ENCODE results near the gene DDX46. TPM values are rescaled to one million over a fixed set of nuclear protein-coding genes. Genes with fewer than 3 reads are reported as not detected.
"Not testable (repeated sequence)": the region's sequence is repeated elsewhere in the genome, so short reads cannot be mapped to it uniquely, and the experiment has no call there.

The DDX46 gene
- total RNA-seq, 2 experiments from 2014 or later: 35.5 to 35.8 TPM

DNA sequence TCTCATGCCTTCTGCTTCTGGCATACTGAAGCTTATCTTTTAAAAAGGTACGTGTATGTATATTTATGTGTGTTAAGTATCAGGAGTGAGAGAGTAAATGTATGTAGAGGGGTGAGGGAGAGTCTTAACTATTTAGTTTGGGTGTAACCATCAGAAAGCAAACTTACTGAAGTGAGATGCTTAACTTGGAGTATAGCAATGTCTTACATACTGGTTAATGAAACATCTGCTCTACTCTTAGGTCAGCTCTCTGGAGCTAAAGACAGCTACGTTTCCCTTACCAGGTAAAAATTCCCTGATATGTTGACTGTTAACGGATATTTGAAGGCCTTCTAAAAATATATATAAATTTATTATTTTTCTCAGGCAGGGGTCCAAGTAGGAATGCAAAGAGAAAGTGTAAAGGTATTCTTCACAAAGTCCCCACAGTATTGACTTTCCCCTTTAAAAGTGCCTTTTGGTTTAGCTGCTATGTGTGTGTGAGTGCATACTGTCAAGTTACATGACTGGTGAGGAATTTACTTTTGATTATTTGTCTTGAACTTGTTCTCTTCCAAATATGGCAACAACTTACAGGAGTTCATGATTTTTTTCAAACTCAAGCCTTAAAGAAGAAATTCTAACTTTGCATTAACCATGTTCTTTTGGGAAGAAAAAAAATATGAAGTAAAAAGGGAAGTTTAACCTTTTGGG is 74.9 kb downstream of the DDX46 start:
- Histone ChIP-seq H3K27me3 (ENCODE audit: control insufficient read depth in 1 of 2, insufficient read depth in 2 of 2, low read length in 2 of 2) (no peaks in the 10 kb centered on the region), H3K27ac (ENCODE audit: low read depth in 1 of 2, low read length in 2 of 2) (no peak overlapping the region), H3K36me3 (ENCODE audit: insufficient read depth, low read length) (peaks cover 41% of the 10 kb centered on the region), H3K4me1 (ENCODE audit: insufficient read depth, low read length) (no peaks in the 10 kb centered on the region), H3K9me3 (ENCODE audit: control insufficient read depth in 1 of 2, insufficient read depth in 1 of 2, low read length in 2 of 2) (no peaks in the 10 kb centered on the region), H3K4me3 (ENCODE audit: low read length) (no peak overlapping the region)
- Mint-ChIP-seq H3K27ac (no peak overlapping the region), H3K4me3 (no peak overlapping the region), H3K9me3 (no peaks in the 10 kb centered on the region), H3K27me3 (no peaks in the 10 kb centered on the region), H3K36me3 (ENCODE audit: low read depth) (peaks cover 37% of the 10 kb centered on the region), H3K4me1 (ENCODE audit: low read depth) (no peaks in the 10 kb centered on the region)
- ATAC-seq (ENCODE audit: poor library complexity): no peak
- CTCF ChIA-PET: no interaction called here
- TF ChIP-seq, protein P1, sequence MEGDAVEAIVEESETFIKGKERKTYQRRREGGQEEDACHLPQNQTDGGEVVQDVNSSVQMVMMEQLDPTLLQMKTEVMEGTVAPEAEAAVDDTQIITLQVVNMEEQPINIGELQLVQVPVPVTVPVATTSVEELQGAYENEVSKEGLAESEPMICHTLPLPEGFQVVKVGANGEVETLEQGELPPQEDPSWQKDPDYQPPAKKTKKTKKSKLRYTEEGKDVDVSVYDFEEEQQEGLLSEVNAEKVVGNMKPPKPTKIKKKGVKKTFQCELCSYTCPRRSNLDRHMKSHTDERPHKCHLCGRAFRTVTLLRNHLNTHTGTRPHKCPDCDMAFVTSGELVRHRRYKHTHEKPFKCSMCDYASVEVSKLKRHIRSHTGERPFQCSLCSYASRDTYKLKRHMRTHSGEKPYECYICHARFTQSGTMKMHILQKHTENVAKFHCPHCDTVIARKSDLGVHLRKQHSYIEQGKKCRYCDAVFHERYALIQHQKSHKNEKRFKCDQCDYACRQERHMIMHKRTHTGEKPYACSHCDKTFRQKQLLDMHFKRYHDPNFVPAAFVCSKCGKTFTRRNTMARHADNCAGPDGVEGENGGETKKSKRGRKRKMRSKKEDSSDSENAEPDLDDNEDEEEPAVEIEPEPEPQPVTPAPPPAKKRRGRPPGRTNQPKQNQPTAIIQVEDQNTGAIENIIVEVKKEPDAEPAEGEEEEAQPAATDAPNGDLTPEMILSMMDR (IDR thresholded peaks at IDR 0.05): no peak
- intact Hi-C loops (cut with DNase I, micrococcal nuclease): no loop called here
- DNase-seq: no peak
- POLR2A ChIA-PET: interaction anchor here (0.6 to 1.6 kb wide), 2 partner anchors 71 to 1485 kb away, joined by 3 to 4 read pairs; no protein-coding TSS in a partner anchor

DNA sequence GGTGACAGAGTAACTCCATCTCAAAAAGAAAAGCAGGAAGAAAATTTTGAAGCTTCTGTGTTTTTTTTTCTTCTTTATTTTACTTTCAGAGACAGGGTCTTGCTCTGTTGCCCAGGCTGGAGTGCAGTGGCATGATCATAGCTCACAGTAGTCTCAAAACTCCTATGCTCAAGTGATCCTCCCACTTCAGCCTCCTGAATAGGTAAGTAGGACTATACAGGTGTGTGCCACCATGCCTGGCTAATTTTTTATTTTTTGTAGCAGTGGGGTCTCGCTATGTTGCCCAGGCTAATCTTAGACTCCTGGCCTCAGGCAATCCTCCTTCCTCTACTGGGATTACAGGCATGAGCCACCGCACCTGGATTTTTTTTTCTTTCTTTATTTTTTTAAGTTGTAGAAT is 77.0 kb downstream of the DDX46 start:
- Mint-ChIP-seq H3K27ac (no peak overlapping the region), H3K36me3 (ENCODE audit: low read depth) (peaks cover 43% of the 10 kb centered on the region), H3K27me3 (no peaks in the 10 kb centered on the region), H3K4me1 (ENCODE audit: low read depth) (no peaks in the 10 kb centered on the region), H3K9me3 (no peaks in the 10 kb centered on the region), H3K4me3 (no peak overlapping the region)
- H3K4me3 ChIP-seq (ENCODE audit: low read length): no peak overlapping the region
- no peak overlapping the region for H3K27ac ChIP-seq (ENCODE audit: low read depth in 1 of 2, low read length in 2 of 2)
- intact Hi-C loops (cut with DNase I, micrococcal nuclease): no loop called here
- TF ChIP-seq, protein P1 (IDR thresholded peaks at IDR 0.05): no peak
- H3K4me1 ChIP-seq (ENCODE audit: insufficient read depth, low read length): no peaks in the 10 kb centered on the region
- H3K9me3 ChIP-seq (ENCODE audit: control insufficient read depth in 1 of 2, insufficient read depth in 1 of 2, low read length in 2 of 2): no peaks in the 10 kb centered on the region
- DNase-seq (no peak), ATAC-seq (ENCODE audit: poor library complexity) (no peak)
- ChIA-PET CTCF (interaction anchor here (1.2 kb wide), 1 partner anchor 77 kb away, joined by 4 read pairs; the partner anchor contains the start of gene DDX46), POLR2A (no interaction called here)
- peaks cover 34% of the 10 kb centered on the region for H3K36me3 ChIP-seq (ENCODE audit: insufficient read depth, low read length)
- H3K27me3 ChIP-seq (ENCODE audit: control insufficient read depth in 1 of 2, insufficient read depth in 2 of 2, low read length in 2 of 2): no peaks in the 10 kb centered on the region

DNA sequence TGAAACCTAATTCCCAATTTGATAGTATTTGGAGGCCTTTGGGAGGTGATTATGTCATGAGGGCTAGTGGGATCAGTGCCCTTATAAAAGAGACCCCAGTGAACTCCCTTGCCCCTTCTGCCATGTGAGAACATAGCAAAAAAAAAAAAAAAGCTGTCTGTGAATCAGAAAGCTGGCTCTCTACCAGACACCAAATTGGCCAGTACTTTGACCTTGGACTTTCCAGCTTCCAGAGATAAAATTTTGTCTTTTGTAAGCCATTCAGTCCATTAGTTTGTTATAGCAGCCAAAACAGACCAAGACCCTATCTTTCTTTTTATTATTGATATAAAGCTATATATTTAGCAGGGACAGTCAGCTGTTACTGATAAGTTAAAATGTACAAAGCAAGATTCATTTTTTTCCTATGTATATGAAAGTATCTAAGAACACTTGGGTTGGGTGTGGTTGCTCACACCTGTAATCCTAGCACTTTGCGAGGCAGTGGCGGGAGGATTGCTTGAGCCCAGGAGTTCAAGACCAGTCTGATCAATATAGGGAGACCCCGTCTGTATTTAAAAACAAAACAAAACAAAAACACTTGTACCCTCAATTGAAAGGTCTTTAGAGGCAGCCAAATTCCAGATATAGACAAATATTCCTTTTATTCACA is 79.1 kb downstream of the DDX46 start:
- no peak overlapping the region for H3K27ac ChIP-seq (ENCODE audit: low read depth in 1 of 2, low read length in 2 of 2)
- Mint-ChIP-seq H3K36me3 (ENCODE audit: low read depth) (peaks cover 35% of the 10 kb centered on the region), H3K4me3 (no peak overlapping the region), H3K27ac (no peak overlapping the region), H3K9me3 (no peaks in the 10 kb centered on the region), H3K27me3 (no peaks in the 10 kb centered on the region), H3K4me1 (ENCODE audit: low read depth) (no peaks in the 10 kb centered on the region)
- CTCF ChIA-PET: no interaction called here
- no peaks in the 10 kb centered on the region for H3K4me1 ChIP-seq (ENCODE audit: insufficient read depth, low read length)
- H3K4me3 ChIP-seq (ENCODE audit: low read length): no peak overlapping the region
- TF ChIP-seq, protein P1 (IDR thresholded peaks at IDR 0.05): no peak
- no peaks in the 10 kb centered on the region for H3K9me3 ChIP-seq (ENCODE audit: control insufficient read depth in 1 of 2, insufficient read depth in 1 of 2, low read length in 2 of 2)
- peaks cover 36% of the 10 kb centered on the region for H3K36me3 ChIP-seq (ENCODE audit: insufficient read depth, low read length)
- no peaks in the 10 kb centered on the region for H3K27me3 ChIP-seq (ENCODE audit: control insufficient read depth in 1 of 2, insufficient read depth in 2 of 2, low read length in 2 of 2)
- ATAC-seq (ENCODE audit: poor library complexity): no peak
- intact Hi-C loops (cut with DNase I, micrococcal nuclease): no loop called here
- no peak for DNase-seq
- POLR2A ChIA-PET: no interaction called here

DNA sequence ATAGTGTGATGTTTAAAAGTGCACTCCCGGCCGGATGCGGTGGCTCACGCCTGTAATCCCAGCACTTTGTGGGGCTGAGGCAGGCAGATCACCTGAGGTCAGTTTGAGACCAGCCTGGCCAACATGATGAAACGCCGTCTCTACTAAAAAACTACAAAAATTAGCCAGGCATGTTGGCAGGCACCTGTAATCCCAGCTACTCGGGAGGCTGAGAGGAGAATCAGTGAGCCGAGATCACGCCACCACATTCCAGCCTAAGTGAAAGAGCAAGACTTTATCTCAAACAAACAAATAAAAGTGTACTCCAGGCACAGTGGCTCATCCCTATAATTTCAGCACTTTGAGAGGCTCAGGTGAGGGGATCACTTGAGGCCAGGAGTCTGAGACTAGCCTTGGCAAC is 79.8 kb downstream of the DDX46 start:
- POLR2A ChIA-PET; CTCF ChIA-PET; H3K27ac ChIP-seq (ENCODE audit: low read depth in 1 of 2, low read length in 2 of 2); DNase-seq; H3K4me1 Mint-ChIP-seq (ENCODE audit: low read depth); H3K27me3 ChIP-seq (ENCODE audit: control insufficient read depth in 1 of 2, insufficient read depth in 2 of 2, low read length in 2 of 2); H3K9me3 Mint-ChIP-seq; H3K27me3 Mint-ChIP-seq; H3K27ac Mint-ChIP-seq; H3K4me3 ChIP-seq (ENCODE audit: low read length); H3K4me3 Mint-ChIP-seq; H3K4me1 ChIP-seq (ENCODE audit: insufficient read depth, low read length); intact Hi-C loops (cut with DNase I, micrococcal nuclease); H3K9me3 ChIP-seq (ENCODE audit: control insufficient read depth in 1 of 2, insufficient read depth in 1 of 2, low read length in 2 of 2); ATAC-seq (ENCODE audit: poor library complexity): not testable (repeated sequence)
- H3K36me3 ChIP-seq (ENCODE audit: insufficient read depth, low read length): peaks cover 32% of the 10 kb centered on the region
- peaks cover 28% of the 10 kb centered on the region for H3K36me3 Mint-ChIP-seq (ENCODE audit: low read depth)
